Endothelial cell of umbilical vein (primary cell): ENCODE measurements around the gene GNAQ. TPM values are rescaled to one million over a fixed set of nuclear protein-coding genes. Genes with fewer than 3 reads are reported as not detected.

Experiments
- BruUV-seq: library from RNA; stranded (reverse); fragments of 400-500 nt; replicated peaks from 2 replicates; lab custom pipeline; 2021; lab: Mats Ljungman, UMichigan
- CTCF ChIA-PET: fragments of 300-600, 350-600 bp; sonication (Branson Sonifier 250); formaldehyde crosslinking; loops from one replicate; lab custom pipeline; 2021; ENCODE audit warnings: antibody characterized with exemption, inconsistent platforms; lab: Charles Lee
- POLR2A ChIA-PET: fragments of 300-600, 350-600 bp; sonication (Branson Sonifier 250); formaldehyde crosslinking; loops from one replicate; lab custom pipeline; 2021; ENCODE audit warnings: antibody characterized with exemption, inconsistent platforms; lab: Charles Lee
- DNase-seq: peaks from one replicate; pipeline ENCODE4 v3.0.0-alpha.2; 2011; ENCODE audit warnings: low read depth, low spot score
- FAIRE-seq: peaks from 2 replicates; lab custom pipeline; 2011; peaks lifted over from hg19 to GRCh38; lab: Jason Lieb, UNC
- H2AFZ ChIP-seq: 2 replicates; pipeline ENCODE4 v1.6.0; 2012; ENCODE audit warnings: low read depth, low read length, control low read depth, inconsistent platforms
- H3K27ac ChIP-seq: 2 replicates; pipeline ENCODE4 v1.5.1; 2011; ENCODE audit warnings: low read depth, mild to moderate bottlenecking, control low read depth, low read length, moderate library complexity; ENCODE audit not compliant: insufficient read depth
- H3K27me3 ChIP-seq, 2 experiments: 2 replicates each; pipeline versions ENCODE4 v1.6.0 to v1.6.1; 2011; ENCODE audit warnings: low read length in 2 of 2, mixed read lengths in 1 of 2; ENCODE audit not compliant: control insufficient read depth in 2 of 2, insufficient read depth in 2 of 2
- H3K36me3 ChIP-seq, 2 experiments: 2 replicates in 1 of 2; 3 replicates in 1 of 2; pipeline ENCODE4 v1.5.1; 2011; ENCODE audit warnings: low read length in 2 of 2, mild to moderate bottlenecking in 1 of 2, moderate library complexity in 1 of 2; ENCODE audit not compliant: control insufficient read depth in 2 of 2, insufficient read depth in 2 of 2; ENCODE audit errors: extremely low read depth in 1 of 2
- H3K4me1 ChIP-seq: 3 replicates; pipeline ENCODE4 v1.5.1; 2011; ENCODE audit warnings: mild to moderate bottlenecking, low read length; ENCODE audit not compliant: control insufficient read depth, insufficient read depth; ENCODE audit errors: extremely low read depth
- H3K4me2 ChIP-seq: 2 replicates; pipeline ENCODE4 v1.6.1; 2011; ENCODE audit warnings: low read length, control low read depth, mixed read lengths; ENCODE audit not compliant: insufficient read depth
- H3K4me3 ChIP-seq, 3 experiments: fragments of 200-600 bp in 1 of 3; sonication (generic), shearing (Covaris generic) in 1 of 3; replicated peaks in 1 of 3; 2 replicates each; pipeline ENCODE4 v1.5.1; 2011 to 2016; ENCODE audit warnings: control low read depth in 3 of 3, low read length in 3 of 3, mild to moderate bottlenecking in 2 of 3, inconsistent platforms in 1 of 3, low read depth in 1 of 3, moderate library complexity in 1 of 3; ENCODE audit not compliant: insufficient read depth in 1 of 3
- H3K79me2 ChIP-seq: 2 replicates; pipeline ENCODE4 v1.6.0; 2012; ENCODE audit warnings: low read length, inconsistent platforms; ENCODE audit not compliant: control insufficient read depth, insufficient read depth
- H3K9ac ChIP-seq: replicated peaks from 2 replicates; pipeline ENCODE3; 2011; ENCODE audit warnings: low read length, control low read depth; ENCODE audit not compliant: insufficient read depth; ENCODE audit errors: extremely low read depth
- H3K9me1 ChIP-seq: replicated peaks from 3 replicates; pipeline ENCODE4 v1.6.0; 2011; ENCODE audit warnings: mild to moderate bottlenecking, low read length; ENCODE audit not compliant: control insufficient read depth, insufficient read depth; ENCODE audit errors: extremely low read depth
- H3K9me3 ChIP-seq: replicated peaks from 2 replicates; pipeline ENCODE4 v1.5.1; 2012; ENCODE audit warnings: low read length, inconsistent platforms; ENCODE audit not compliant: control insufficient read depth, insufficient read depth
- H4K20me1 ChIP-seq: replicated peaks from 2 replicates; pipeline ENCODE3; 2011; ENCODE audit warnings: mild to moderate bottlenecking, low read length; ENCODE audit not compliant: control insufficient read depth, insufficient read depth; ENCODE audit errors: extremely low read depth
- CTCF ChIP-seq, 2 donors: IDR thresholded peaks; 1 replicate in 1 of 2; 2 replicates in 1 of 2; pipeline ENCODE4 v1.5.1; 2011; ENCODE audit warnings: low read length in 2 of 2, mild to moderate bottlenecking in 2 of 2, moderate library complexity in 2 of 2, control low read depth in 1 of 2, inconsistent platforms in 1 of 2, low read depth in 1 of 2; ENCODE audit not compliant: insufficient read depth in 1 of 2; ENCODE audit errors: extremely low read depth in 1 of 2
- EZH2 ChIP-seq: IDR thresholded peaks from 2 replicates; pipeline ENCODE4 v1.6.1; 2012; ENCODE audit warnings: borderline replicate concordance, low read depth, mild to moderate bottlenecking, moderate library complexity, low read length, inconsistent platforms; ENCODE audit not compliant: severe bottlenecking
- JUN ChIP-seq: IDR thresholded peaks from 2 replicates; pipeline ENCODE4 v1.6.1; 2011; ENCODE audit warnings: borderline replicate concordance, low read depth; ENCODE audit not compliant: insufficient read length, insufficient read depth
- MAX ChIP-seq: IDR thresholded peaks from 2 replicates; pipeline ENCODE4 v1.6.1; 2011; ENCODE audit not compliant: insufficient read depth, insufficient read length
- MYC ChIP-seq: IDR thresholded peaks from one replicate; pipeline ENCODE4 v1.6.1; 2011; ENCODE audit warnings: mild to moderate bottlenecking, low read depth, low read length
- POLR2A ChIP-seq: IDR thresholded peaks from 2 replicates; pipeline ENCODE4 v1.6.1; 2012; ENCODE audit warnings: low read depth, mild to moderate bottlenecking, control low read depth, low read length
- POLR2AphosphoS5 ChIP-seq: IDR thresholded peaks from 2 replicates; pipeline ENCODE4 v1.6.1; 2012; ENCODE audit warnings: low read depth, mild to moderate bottlenecking, control low read depth, low read length, moderate library complexity; ENCODE audit not compliant: insufficient read depth
- dilution Hi-C: fragments of 300-500 bp; cut with MboI; formaldehyde crosslinking; loops from one replicate; pipeline ENCODE4 v1.15.0; 2019; ENCODE audit warnings: low sequenced_read_pairs; ENCODE audit not compliant: extremely low pct_ligation_motif_present
- intact Hi-C: fragments of 100-400 bp; cut with micrococcal nuclease; formaldehyde crosslinking; loops from one replicate; pipeline ENCODE4 v1.10.0; 2022
- polyA plus RNA-seq, 4 experiments: library from polyadenylated mRNA; depleted of rRNA in 3 of 4; stranded (reverse) in 3 of 4; unstranded in 1 of 4; fragments of >200 nt; gene quantifications; 2 replicates each; pipeline versions ENCODE4 v1.2.1 to v1.2.3, GENCODE V29; 2011 to 2012; ENCODE audit warnings: missing spikeins in 1 of 4
- total RNA-seq: library from RNA; stranded (reverse); gene quantifications from 2 replicates; pipeline ENCODE4 v1.2.3, GENCODE V29; 2021

Gene GNAQ
- total and polyA plus RNA-seq, 2 donors (not counting 3 experiments of a cell fraction or from before 2014, with no cell fraction given): 26.1 to 67.3 TPM

GRCh38 chr9:77903666-77904285 lies 127.8 kb downstream of the GNAQ start:
- Histone ChIP-seq H3K36me3 (no peaks in the 10 kb centered on the region), H3K27ac (no peak overlapping the region), H3K27me3 (no peaks in the 10 kb centered on the region), H3K4me1 (peaks cover 18% of the 10 kb centered on the region), H3K79me2 (peaks cover 21% of the 10 kb centered on the region), H3K9me3 (no peaks in the 10 kb centered on the region), H3K4me2 (no peak overlapping the region), H3K9me1 (no peaks in the 10 kb centered on the region), H3K9ac (no peak overlapping the region), H2AFZ (no peak overlapping the region), H4K20me1 (peaks cover 4% of the 10 kb centered on the region), H3K4me3 (no peak overlapping the region)
- ChIA-PET POLR2A (no interaction called here), CTCF (interaction anchor here (0.9 kb wide), 1 partner anchor 10 kb away, joined by 3 read pairs; no protein-coding TSS in a partner anchor)
- no peak for FAIRE-seq
- intact Hi-C loops (loop anchor here (1.0 kb wide), 1 partner anchor 12 kb away; no protein-coding TSS in a partner anchor), dilution Hi-C loops (no loop called here)
- BruUV-seq: no TSS peak
- DNase-seq: no peak
- TF ChIP-seq POLR2A (no peak), MYC (no peak), POLR2AphosphoS5 (no peak), MAX (no peak), JUN (no peak)

GRCh38 chr9:77901771-77902170 lies 129.8 kb downstream of the GNAQ start:
- dilution Hi-C loops (no loop called here), intact Hi-C loops (no loop called here)
- DNase-seq (no peak), FAIRE-seq (no peak)
- no TSS peak for BruUV-seq
- Histone ChIP-seq H3K4me3 (no peak overlapping the region), H3K27me3 (no peaks in the 10 kb centered on the region), H3K4me2 (no peak overlapping the region), H3K9me1 (no peaks in the 10 kb centered on the region), H2AFZ (no peak overlapping the region), H3K9ac (no peak overlapping the region), H3K79me2 (peaks cover 12% of the 10 kb centered on the region), H3K36me3 (no peaks in the 10 kb centered on the region), H3K9me3 (no peaks in the 10 kb centered on the region), H3K27ac (no peak overlapping the region), H4K20me1 (no peaks in the 10 kb centered on the region), H3K4me1 (peaks cover 9% of the 10 kb centered on the region)
- TF ChIP-seq CTCF (IDR thresholded peaks at IDR 0.05; ENCODE audit: extremely low read depth in 1 of 2, insufficient read depth in 1 of 2, low read depth in 1 of 2, low read length in 2 of 2) (no peak), MYC (no peak), EZH2 (no peak), POLR2AphosphoS5 (no peak)
- CTCF ChIA-PET: interaction anchor here (0.9 kb wide), 1 partner anchor 11 kb away, joined by 3 read pairs; no protein-coding TSS in a partner anchor
- POLR2A ChIA-PET: no interaction called here
